Loucy (cell line): Measurements from ENCODE around the gene RTL1.

ENCODE experiments used
- CTCF ChIP-seq: fragments of 200-600 bp; sonication (generic); conservative IDR thresholded peaks from 2 replicates; pipeline ENCODE4 v1.5.1; 2014; ENCODE audit warnings: mild to moderate bottlenecking, antibody characterized with exemption, low read length
- EZH2phosphoT487 ChIP-seq: fragments of 200-600 bp; IDR thresholded peaks from 2 replicates; pipeline ENCODE4 v1.6.1; 2018; ENCODE audit warnings: antibody characterized with exemption, mild to moderate bottlenecking, moderate library complexity, borderline replicate concordance

GRCh38 chr14:100861937-100862247 is 41.6 kb downstream of the RTL1 start:
- TF ChIP-seq CTCF (no peak), EZH2phosphoT487 (no peak)
